ENCODE data around the gene OR5V1. TPM values are rescaled to one million over a fixed set of nuclear protein-coding genes. Genes with fewer than 3 reads are reported as not detected.

OR5V1 gene
- total RNA-seq, 1 experiment from 2014 or later = not detected

DNA sequence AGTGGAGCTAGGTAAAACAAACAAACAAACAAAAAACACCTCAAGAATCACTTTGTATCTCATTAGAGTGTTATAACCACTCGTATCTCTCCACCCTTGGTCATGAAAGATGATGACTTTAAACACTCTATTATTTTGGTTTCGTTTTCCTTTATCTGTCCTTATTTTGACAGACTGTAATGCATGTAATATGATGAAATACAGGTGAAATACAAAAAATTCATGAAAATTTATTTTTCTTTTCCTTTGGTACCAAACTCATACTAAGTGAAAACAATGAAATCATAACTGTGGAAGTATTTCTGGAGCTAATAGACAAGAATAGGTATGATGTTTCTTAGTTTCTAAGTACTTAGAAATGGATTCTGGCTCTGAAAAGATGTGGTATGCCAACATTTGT lies 30.9 kb upstream of the OR5V1 start:
- H3K27ac Mint-ChIP-seq (ENCODE audit: unreplicated experiment) = no peak overlapping the region
- CTCF ChIA-PET = no interaction called here
- Histone ChIP-seq H3K4me1 (no peaks in the 10 kb centered on the region), H3K27me3 (replicated peaks; ENCODE audit: control insufficient read depth, insufficient read depth, low read length) (no peaks in the 10 kb centered on the region), H3K9me3 (no peaks in the 10 kb centered on the region), H3K36me3 (ENCODE audit: control insufficient read depth, insufficient read depth, low read length) (no peaks in the 10 kb centered on the region), H3K4me3 (ENCODE audit: low read depth, low read length) (no peak overlapping the region)
- TF ChIP-seq, protein P1, sequence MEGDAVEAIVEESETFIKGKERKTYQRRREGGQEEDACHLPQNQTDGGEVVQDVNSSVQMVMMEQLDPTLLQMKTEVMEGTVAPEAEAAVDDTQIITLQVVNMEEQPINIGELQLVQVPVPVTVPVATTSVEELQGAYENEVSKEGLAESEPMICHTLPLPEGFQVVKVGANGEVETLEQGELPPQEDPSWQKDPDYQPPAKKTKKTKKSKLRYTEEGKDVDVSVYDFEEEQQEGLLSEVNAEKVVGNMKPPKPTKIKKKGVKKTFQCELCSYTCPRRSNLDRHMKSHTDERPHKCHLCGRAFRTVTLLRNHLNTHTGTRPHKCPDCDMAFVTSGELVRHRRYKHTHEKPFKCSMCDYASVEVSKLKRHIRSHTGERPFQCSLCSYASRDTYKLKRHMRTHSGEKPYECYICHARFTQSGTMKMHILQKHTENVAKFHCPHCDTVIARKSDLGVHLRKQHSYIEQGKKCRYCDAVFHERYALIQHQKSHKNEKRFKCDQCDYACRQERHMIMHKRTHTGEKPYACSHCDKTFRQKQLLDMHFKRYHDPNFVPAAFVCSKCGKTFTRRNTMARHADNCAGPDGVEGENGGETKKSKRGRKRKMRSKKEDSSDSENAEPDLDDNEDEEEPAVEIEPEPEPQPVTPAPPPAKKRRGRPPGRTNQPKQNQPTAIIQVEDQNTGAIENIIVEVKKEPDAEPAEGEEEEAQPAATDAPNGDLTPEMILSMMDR (IDR thresholded peaks at IDR 0.05; ENCODE audit: insufficient read depth in 1 of 2, low read depth in 1 of 2, low read length in 1 of 2, severe bottlenecking in 1 of 2, unreplicated experiment in 1 of 2) = no peak
- H3K4me3 Mint-ChIP-seq (ENCODE audit: unreplicated experiment) = no peak overlapping the region
- H3K4me1 Mint-ChIP-seq (ENCODE audit: low read depth, unreplicated experiment) = no peaks in the 10 kb centered on the region
- POLR2A ChIA-PET = no interaction called here
- DNase-seq = no peak
- no peaks in the 10 kb centered on the region for H3K36me3 Mint-ChIP-seq (ENCODE audit: insufficient read depth, unreplicated experiment)
- H3K9me3 Mint-ChIP-seq (ENCODE audit: unreplicated experiment) = no peaks in the 10 kb centered on the region
- BruUV-seq (replicated peaks) = no TSS peak
- intact Hi-C loops (cut with micrococcal nuclease; ENCODE audit: unreplicated experiment) = no loop called here
- peaks cover 19% of the 10 kb centered on the region for H3K27me3 Mint-ChIP-seq (ENCODE audit: insufficient read depth, unreplicated experiment)

DNA sequence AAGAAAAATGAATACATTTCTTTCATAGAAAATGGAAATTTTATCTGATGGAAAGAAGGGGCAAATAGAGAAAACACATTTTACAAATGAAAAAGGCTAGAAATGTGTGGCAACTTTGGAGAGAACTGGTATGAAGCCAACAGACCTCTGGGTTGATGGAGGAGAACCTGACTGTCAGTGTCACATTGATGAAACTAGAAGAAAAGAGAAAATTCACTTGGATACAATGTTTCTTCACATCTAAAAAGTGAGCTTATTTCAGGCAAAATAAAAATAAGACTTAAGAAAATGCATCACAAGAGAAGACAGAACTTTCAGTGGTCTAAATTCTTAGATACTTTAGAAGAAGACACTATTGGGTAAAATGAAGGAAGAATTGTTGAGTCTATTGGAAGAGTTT lies 26.7 kb upstream of the OR5V1 start, which contains the start of gene OR12D2:
TSS of gene OR12D2 (plus strand) at position 301 of the 400 bp plus-strand sequence. CDS start 1,069 bp downstream, outside the sequence.
- H3K27me3 ChIP-seq (replicated peaks; ENCODE audit: control insufficient read depth, insufficient read depth, low read length) = no peaks in the 10 kb centered on the region
- BruUV-seq (replicated peaks) = no TSS peak
- H3K9me3 ChIP-seq = no peaks in the 10 kb centered on the region
- no peak within 1 kb of the TSS for H3K27ac Mint-ChIP-seq (ENCODE audit: unreplicated experiment)
- no peaks in the 10 kb centered on the region for H3K36me3 Mint-ChIP-seq (ENCODE audit: insufficient read depth, unreplicated experiment)
- intact Hi-C loops (cut with micrococcal nuclease; ENCODE audit: unreplicated experiment) = no loop called here
- no peaks in the 10 kb centered on the region for H3K9me3 Mint-ChIP-seq (ENCODE audit: unreplicated experiment)
- DNase-seq = no peak
- H3K4me3 Mint-ChIP-seq (ENCODE audit: unreplicated experiment) = no peak within 1 kb of the TSS
- POLR2A ChIA-PET = no interaction called here
- H3K4me1 Mint-ChIP-seq (ENCODE audit: low read depth, unreplicated experiment) = no peaks in the 10 kb centered on the region
- H3K27me3 Mint-ChIP-seq (ENCODE audit: insufficient read depth, unreplicated experiment) = peaks cover 17% of the 10 kb centered on the region
- H3K4me1 ChIP-seq = no peaks in the 10 kb centered on the region
- CTCF ChIA-PET = no interaction called here
- H3K4me3 ChIP-seq (ENCODE audit: low read depth, low read length) = no peak within 1 kb of the TSS
- TF ChIP-seq, protein P1 (IDR thresholded peaks at IDR 0.05; ENCODE audit: insufficient read depth in 1 of 2, low read depth in 1 of 2, low read length in 1 of 2, severe bottlenecking in 1 of 2, unreplicated experiment in 1 of 2) = no peak
- no peaks in the 10 kb centered on the region for H3K36me3 ChIP-seq (ENCODE audit: control insufficient read depth, insufficient read depth, low read length)

DNA sequence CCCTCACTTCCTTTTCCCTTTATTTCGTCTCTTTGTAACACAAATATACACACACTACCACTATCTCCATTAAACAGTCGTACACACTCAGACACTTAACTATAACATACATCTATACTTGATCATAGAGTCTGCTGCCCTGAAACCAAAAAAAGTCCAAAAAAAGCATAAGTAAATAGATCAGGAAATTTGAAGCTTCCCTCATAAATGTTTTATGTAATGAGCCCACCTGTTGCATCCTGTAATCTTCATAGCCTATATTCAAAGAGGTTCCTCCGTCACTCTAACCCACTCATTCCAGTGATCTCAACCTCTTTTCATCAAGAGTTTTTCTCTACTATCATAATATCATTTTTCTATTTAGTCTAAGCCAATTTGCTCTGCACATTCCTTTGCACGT lies 19.9 kb upstream of the OR5V1 start:
- H3K27me3 ChIP-seq (replicated peaks; ENCODE audit: control insufficient read depth, insufficient read depth, low read length) = no peaks in the 10 kb centered on the region
- no peaks in the 10 kb centered on the region for H3K9me3 ChIP-seq
- Mint-ChIP-seq H3K4me3 (ENCODE audit: unreplicated experiment) (no peak overlapping the region), H3K27ac (ENCODE audit: unreplicated experiment) (no peak overlapping the region), H3K27me3 (ENCODE audit: insufficient read depth, unreplicated experiment) (peaks cover 14% of the 10 kb centered on the region), H3K36me3 (ENCODE audit: insufficient read depth, unreplicated experiment) (no peaks in the 10 kb centered on the region), H3K9me3 (ENCODE audit: unreplicated experiment) (no peaks in the 10 kb centered on the region), H3K4me1 (ENCODE audit: low read depth, unreplicated experiment) (no peaks in the 10 kb centered on the region)
- no peaks in the 10 kb centered on the region for H3K36me3 ChIP-seq (ENCODE audit: control insufficient read depth, insufficient read depth, low read length)
- no TSS peak for BruUV-seq (replicated peaks)
- DNase-seq = no peak
- no peaks in the 10 kb centered on the region for H3K4me1 ChIP-seq
- TF ChIP-seq, protein P1 (IDR thresholded peaks at IDR 0.05; ENCODE audit: insufficient read depth in 1 of 2, low read depth in 1 of 2, low read length in 1 of 2, severe bottlenecking in 1 of 2, unreplicated experiment in 1 of 2) = no peak
- ChIA-PET POLR2A (no interaction called here), CTCF (interaction anchor here (0.6 kb wide), 1 partner anchor 18 kb away, joined by 3 read pairs; no protein-coding TSS in a partner anchor)
- H3K4me3 ChIP-seq (ENCODE audit: low read depth, low read length) = no peak overlapping the region
- intact Hi-C loops (cut with micrococcal nuclease; ENCODE audit: unreplicated experiment) = no loop called here

Data from Caco-2 (cell line).